Smooth muscle cell (in vitro differentiated cells): ENCODE measurements around the gene MEX3D. TPM values are rescaled to one million over a fixed set of nuclear protein-coding genes. Genes with fewer than 3 reads are reported as not detected.

Experiments used
- DNase-seq: peaks from one replicate; lab custom pipeline; 2025; ENCODE audit not compliant: unreplicated experiment; lab: John Stamatoyannopoulos, UW
- H2AFZ ChIP-seq: fragments of 200-600 bp; sonication (generic); 2 replicates; pipeline ENCODE4 v1.6.0; 2016; ENCODE audit warnings: antibody characterized with exemption, low read depth, mild to moderate bottlenecking
- H3F3A ChIP-seq: fragments of 200-600 bp; sonication (generic); 2 replicates; pipeline ENCODE4 v1.6.0; 2017; ENCODE audit warnings: antibody characterized with exemption, low read depth
- H3K27ac ChIP-seq: fragments of 200-600 bp; sonication (generic); 2 replicates; pipeline ENCODE4 v1.5.1; 2016; ENCODE audit warnings: low read depth, mild to moderate bottlenecking
- H3K27me3 ChIP-seq: fragments of 200-600 bp; sonication (generic); 2 replicates; pipeline ENCODE4 v1.6.1; 2016; ENCODE audit warnings: low read depth, mild to moderate bottlenecking
- H3K36me3 ChIP-seq: fragments of 200-600 bp; sonication (generic); 2 replicates; pipeline ENCODE4 v1.5.1; 2016; ENCODE audit warnings: low read depth
- H3K4me1 ChIP-seq: fragments of 200-600 bp; sonication (generic); 2 replicates; pipeline ENCODE4 v1.5.1; 2016; ENCODE audit warnings: low read depth
- H3K4me2 ChIP-seq: fragments of 200-600 bp; sonication (generic); 2 replicates; pipeline ENCODE4 v1.6.0; 2016; ENCODE audit warnings: mild to moderate bottlenecking
- H3K4me3 ChIP-seq: fragments of 200-600 bp; sonication (generic); 2 replicates; pipeline ENCODE4 v1.5.1; 2016; ENCODE audit warnings: mild to moderate bottlenecking
- H3K79me2 ChIP-seq: fragments of 200-600 bp; sonication (generic); 2 replicates; pipeline ENCODE4 v1.6.0; 2016; ENCODE audit warnings: low read depth, mild to moderate bottlenecking
- H3K9ac ChIP-seq: fragments of 200-600 bp; sonication (generic); 2 replicates; pipeline ENCODE4 v1.6.0; 2016; ENCODE audit warnings: low read depth
- H3K9me3 ChIP-seq: fragments of 200-600 bp; sonication (generic); replicated peaks from 2 replicates; pipeline ENCODE4 v1.5.1; 2016; ENCODE audit warnings: low read depth
- H4K20me1 ChIP-seq: fragments of 200-600 bp; sonication (generic); 2 replicates; pipeline ENCODE4 v1.6.0; 2016; ENCODE audit warnings: low read depth
- WGBS: methylation state at CpG from one replicate; pipeline ENCODE4 v1.1.7; 2016; ENCODE audit warnings: low lambda C conversion rate; 5-methylcytosine and 5-hydroxymethylcytosine counted together
- polyA plus RNA-seq: library from polyadenylated mRNA; unstranded; fragments of >200 nt; fragmentation: Nextera tagmentation; extraction: Ambion mirVana; gene quantifications from 2 replicates; pipeline ENCODE4 v1.2.1, GENCODE V29; 2016
- total RNA-seq: library from RNA; depleted of rRNA; stranded (reverse); fragments of >200 nt; gene quantifications from 2 replicates; pipeline ENCODE4 v1.2.3, GENCODE V29; 2014
- TF ChIP-seq, protein P1 (sequence below): fragments of 200-600 bp; sonication (generic); IDR thresholded peaks from 2 replicates; pipeline ENCODE4 v1.5.1; 2017; ENCODE audit warnings: borderline replicate concordance, mild to moderate bottlenecking, antibody characterized with exemption; ENCODE audit not compliant: insufficient read depth, poor library complexity, severe bottlenecking

MEX3D gene
- total and polyA plus RNA-seq, 2 experiments from 2014 or later = 8.4 to 28.6 TPM

DNA sequence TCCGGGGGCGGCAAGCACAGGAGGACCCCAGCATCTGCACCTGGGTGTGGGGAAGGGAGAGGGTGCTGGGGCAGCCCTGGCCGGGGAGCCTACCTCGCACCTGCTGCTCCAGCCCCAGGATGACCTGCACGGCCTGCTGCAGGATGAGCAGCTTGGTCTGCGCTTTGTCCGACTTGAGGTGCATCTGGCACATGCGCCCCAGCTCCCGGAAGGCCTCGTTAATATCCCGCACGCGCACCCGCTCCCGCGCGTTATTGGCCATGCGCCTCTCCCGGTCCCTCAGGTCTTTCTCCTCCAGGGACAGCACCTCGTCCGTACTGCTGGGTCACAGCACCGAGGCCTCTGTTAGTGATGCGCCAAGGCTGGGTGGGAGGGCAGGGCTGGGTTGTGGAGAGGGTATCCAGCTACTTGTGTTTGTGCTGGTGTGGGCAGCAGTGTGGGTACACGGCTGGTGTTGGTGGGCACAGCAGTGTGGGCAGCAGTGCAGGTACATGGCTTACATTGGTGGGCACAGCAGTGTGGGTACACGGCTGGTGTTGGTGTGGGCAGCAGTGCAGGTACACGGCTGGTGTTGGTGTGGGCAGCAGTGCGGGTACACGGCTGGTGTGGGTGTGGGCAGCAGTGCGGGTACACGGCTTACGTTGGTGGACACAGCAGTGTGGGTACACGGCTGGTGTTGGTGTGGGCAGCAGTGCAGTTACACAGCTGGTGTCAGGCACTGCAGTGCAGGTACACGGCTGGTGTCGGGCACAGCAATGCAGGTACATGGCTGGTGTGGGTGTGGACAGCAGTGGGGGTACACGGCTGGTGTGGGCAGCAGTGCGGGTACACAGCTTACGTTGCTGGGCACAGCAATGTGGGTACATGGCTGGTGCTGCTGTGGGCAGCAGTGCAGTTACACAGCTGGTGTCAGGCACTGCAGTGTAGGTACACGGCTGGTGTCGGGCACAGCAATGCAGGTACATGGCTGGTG is 44.3 kb upstream of the MEX3D start:
- Histone ChIP-seq H3K27me3 (no peaks in the 10 kb centered on the region), H3K4me1 (no peaks in the 10 kb centered on the region), H3K27ac (no peak overlapping the region), H3K79me2 (no peaks in the 10 kb centered on the region), H3K4me2 (no peak overlapping the region), H4K20me1 (peaks cover 15% of the 10 kb centered on the region), H2AFZ (no peak overlapping the region), H3K9ac (no peak overlapping the region), H3K36me3 (peaks cover 8% of the 10 kb centered on the region), H3F3A (no peaks in the 10 kb centered on the region), H3K9me3 (no peaks in the 10 kb centered on the region), H3K4me3 (no peak overlapping the region)
- no peak for DNase-seq
- TF ChIP-seq, protein P1, sequence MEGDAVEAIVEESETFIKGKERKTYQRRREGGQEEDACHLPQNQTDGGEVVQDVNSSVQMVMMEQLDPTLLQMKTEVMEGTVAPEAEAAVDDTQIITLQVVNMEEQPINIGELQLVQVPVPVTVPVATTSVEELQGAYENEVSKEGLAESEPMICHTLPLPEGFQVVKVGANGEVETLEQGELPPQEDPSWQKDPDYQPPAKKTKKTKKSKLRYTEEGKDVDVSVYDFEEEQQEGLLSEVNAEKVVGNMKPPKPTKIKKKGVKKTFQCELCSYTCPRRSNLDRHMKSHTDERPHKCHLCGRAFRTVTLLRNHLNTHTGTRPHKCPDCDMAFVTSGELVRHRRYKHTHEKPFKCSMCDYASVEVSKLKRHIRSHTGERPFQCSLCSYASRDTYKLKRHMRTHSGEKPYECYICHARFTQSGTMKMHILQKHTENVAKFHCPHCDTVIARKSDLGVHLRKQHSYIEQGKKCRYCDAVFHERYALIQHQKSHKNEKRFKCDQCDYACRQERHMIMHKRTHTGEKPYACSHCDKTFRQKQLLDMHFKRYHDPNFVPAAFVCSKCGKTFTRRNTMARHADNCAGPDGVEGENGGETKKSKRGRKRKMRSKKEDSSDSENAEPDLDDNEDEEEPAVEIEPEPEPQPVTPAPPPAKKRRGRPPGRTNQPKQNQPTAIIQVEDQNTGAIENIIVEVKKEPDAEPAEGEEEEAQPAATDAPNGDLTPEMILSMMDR = no peak
- WGBS = 97% methylated on average over 39 of the region's 39 CpGs

DNA sequence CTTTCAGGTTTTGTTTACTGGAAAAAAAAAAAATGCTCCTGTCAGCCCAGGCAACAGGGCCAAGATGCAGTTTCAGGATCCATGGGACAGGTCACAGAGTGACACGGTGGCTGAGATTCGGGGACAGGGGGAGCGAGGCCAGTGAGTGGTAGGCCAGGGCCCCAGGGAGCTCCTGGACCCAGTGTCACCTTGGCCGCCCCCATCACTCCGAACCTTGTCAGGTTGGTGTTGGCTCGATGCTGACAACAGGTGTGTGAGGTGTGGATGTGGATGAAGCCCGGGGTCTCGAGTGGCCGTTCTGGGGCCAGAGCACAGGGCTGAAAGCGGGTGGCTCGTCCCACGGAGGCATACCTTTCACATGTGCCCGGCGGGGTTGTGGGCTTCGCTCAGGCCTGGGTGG is 43.2 kb upstream of the MEX3D start:
- TF ChIP-seq, protein P1 = no peak
- Histone ChIP-seq H3K27me3 (no peaks in the 10 kb centered on the region), H3K4me3 (no peak overlapping the region), H3K36me3 (peaks cover 8% of the 10 kb centered on the region), H3K9ac (no peak overlapping the region), H3K27ac (no peak overlapping the region), H3K4me2 (no peak overlapping the region), H3K9me3 (no peaks in the 10 kb centered on the region), H3F3A (peaks cover under 1% of the 10 kb centered on the region), H3K4me1 (no peaks in the 10 kb centered on the region), H4K20me1 (peaks cover 4% of the 10 kb centered on the region), H3K79me2 (no peaks in the 10 kb centered on the region), H2AFZ (no peak overlapping the region)
- 97% methylated on average over 15 of the region's 15 CpGs for WGBS
- DNase-seq = no peak

DNA sequence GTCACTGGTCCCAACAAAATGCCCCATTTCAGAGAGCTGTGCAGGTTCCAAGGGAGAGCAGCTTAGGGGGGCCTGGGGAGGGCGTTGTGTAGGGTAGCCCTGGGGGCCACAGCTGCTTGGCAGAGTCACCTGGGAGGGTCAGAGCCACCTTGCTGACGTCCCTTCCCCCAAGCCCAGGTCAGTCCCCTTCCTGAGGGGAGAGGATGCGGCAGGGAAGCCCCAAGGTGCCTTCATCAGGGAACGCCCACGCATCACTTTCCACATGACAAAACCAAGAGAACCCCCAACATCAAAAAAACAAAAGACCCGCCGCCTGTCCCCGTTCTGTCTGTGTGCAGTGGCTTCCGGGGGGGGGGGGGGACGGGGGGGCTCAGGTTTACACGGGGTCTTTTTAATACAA is 42.5 kb upstream of the MEX3D start:
- Histone ChIP-seq H3F3A (peaks cover 4% of the 10 kb centered on the region), H3K9me3 (no peaks in the 10 kb centered on the region), H3K79me2 (no peaks in the 10 kb centered on the region), H3K27ac (no peak overlapping the region), H3K4me2 (no peak overlapping the region), H3K9ac (no peak overlapping the region), H4K20me1 (peaks cover 4% of the 10 kb centered on the region), H3K4me3 (no peak overlapping the region), H3K27me3 (no peaks in the 10 kb centered on the region), H3K4me1 (no peaks in the 10 kb centered on the region), H2AFZ (no peak overlapping the region), H3K36me3 (peaks cover 4% of the 10 kb centered on the region)
- 93% methylated on average over 11 of the region's 11 CpGs for WGBS
- DNase-seq = no peak
- TF ChIP-seq, protein P1 = no peak
